Spinal cord (tissue), 10 donors: ENCODE data around the gene ALDH1B1. TPM values are rescaled to one million over a fixed set of nuclear protein-coding genes. Genes with fewer than 3 reads are reported as not detected.

Experiments
- DNase-seq, 6 donors: peaks; one replicate each; pipeline versions ENCODE4 v3.0.0 to v3.0.0-alpha.2; 2013 to 2015; ENCODE audit warnings: low spot score in 6 of 6, low read depth in 4 of 6
- H3K27ac ChIP-seq: one replicate; pipeline ENCODE4 v1.5.1; 2013; ENCODE audit warnings: low read depth, low read length, control low read depth
- H3K27me3 ChIP-seq: one replicate; pipeline ENCODE4 v1.6.1; 2013; ENCODE audit warnings: low read length; ENCODE audit not compliant: control insufficient read depth, insufficient read depth
- H3K36me3 ChIP-seq: one replicate; pipeline ENCODE4 v1.6.1; 2013; ENCODE audit warnings: low read length; ENCODE audit not compliant: control insufficient read depth, insufficient read depth
- H3K4me1 ChIP-seq: one replicate; pipeline ENCODE4 v1.6.1; 2013; ENCODE audit warnings: low read length; ENCODE audit not compliant: control insufficient read depth, insufficient read depth
- H3K4me3 ChIP-seq: one replicate; pipeline ENCODE4 v1.5.1; 2013; ENCODE audit warnings: low read depth, low read length, control low read depth
- H3K9me3 ChIP-seq: one replicate; pipeline ENCODE4 v1.6.1; 2013; ENCODE audit warnings: low read length; ENCODE audit not compliant: control insufficient read depth, insufficient read depth
- WGBS: methylation state at CpG from one replicate; pipeline ENCODE4 v1.1.5; 2013; ENCODE audit warnings: missing lambda C conversion rate; ENCODE audit not compliant: insufficient coverage; 5-methylcytosine and 5-hydroxymethylcytosine counted together
- polyA plus RNA-seq, 2 donors: library from polyadenylated mRNA; unstranded; fragments of 120-200 nt; gene quantifications; one replicate each; pipeline ENCODE4 v1.2.1, GENCODE V29; 2013; ENCODE audit not compliant: insufficient read length in 2 of 2
- total RNA-seq, 2 donors: library from RNA; depleted of rRNA in 1 of 2; stranded (reverse); fragments of 120-200 nt in 1 of 2; fragments of >200 nt in 1 of 2; gene quantifications; one replicate each; pipeline versions ENCODE4 v1.2.3 to v1.2.4, GENCODE V29; 2013 to 2014
- donor health status: healthy.

The ALDH1B1 gene
- total and polyA plus RNA-seq, 4 donors: 12.5 to 18.8 (median 16.2) TPM

DNA sequence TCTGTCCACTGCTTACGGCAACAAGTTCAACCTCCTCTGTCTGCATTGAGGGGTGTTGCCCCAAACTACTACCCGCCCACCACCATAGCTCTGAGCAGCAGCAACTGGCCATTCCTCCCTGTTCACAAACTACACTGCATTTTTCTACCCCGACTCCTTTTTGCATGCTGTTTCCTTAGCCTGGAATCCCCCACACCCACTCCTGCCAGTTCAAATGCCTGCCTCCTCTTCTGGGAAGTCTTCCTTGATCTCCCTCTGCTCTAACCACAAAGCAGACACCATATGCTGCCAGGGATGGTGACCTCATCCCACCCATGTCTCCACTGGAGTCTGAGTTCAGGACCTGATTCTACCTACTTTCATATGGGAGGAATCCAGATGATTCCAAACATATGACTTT lies 13.3 kb downstream of the ALDH1B1 start:
- Histone ChIP-seq H3K4me3 (no peak overlapping the region), H3K4me1 (peaks cover 1% of the 10 kb centered on the region), H3K27ac (no peak overlapping the region), H3K36me3 (no peaks in the 10 kb centered on the region), H3K27me3 (peaks cover 3% of the 10 kb centered on the region), H3K9me3 (no peaks in the 10 kb centered on the region)
- WGBS: 85% methylated on average over 3 of the region's 3 CpGs
- DNase-seq: no peak

DNA sequence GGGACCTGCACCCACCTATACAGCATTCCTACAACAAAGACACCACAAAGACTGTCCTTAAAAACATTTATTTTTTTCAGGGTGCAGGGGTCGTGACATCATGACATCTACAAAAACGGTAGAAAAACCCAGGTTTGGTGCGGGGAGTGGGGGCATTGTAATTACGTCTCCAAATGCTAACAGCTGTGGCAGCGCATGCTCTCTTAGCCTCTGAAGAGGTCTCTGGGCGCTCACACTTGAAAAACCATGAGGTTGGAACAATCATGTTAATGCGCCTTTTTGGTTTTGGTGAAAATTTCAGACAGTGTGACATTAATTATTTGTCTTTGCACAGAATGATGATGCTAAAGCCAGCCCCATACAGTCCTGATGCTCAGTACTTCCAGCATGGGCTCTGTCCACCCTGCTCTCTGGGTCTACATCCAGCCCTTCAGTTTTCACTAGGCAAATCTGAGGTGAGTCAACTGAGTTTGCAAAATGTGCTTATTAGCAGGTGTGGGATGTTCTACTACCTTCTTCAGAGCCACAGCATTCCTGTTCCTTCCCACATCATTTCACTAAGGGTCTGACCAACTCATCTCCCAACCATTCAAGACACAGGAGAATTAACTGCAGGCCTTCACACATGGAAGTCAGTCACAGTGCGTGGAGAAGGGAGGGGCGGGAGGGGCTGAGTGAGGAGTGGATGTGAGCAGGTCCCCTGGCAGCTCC lies 14.1 kb downstream of the ALDH1B1 start:
- DNase-seq: no peak
- no peak overlapping the region for H3K27ac ChIP-seq
- no peaks in the 10 kb centered on the region for H3K9me3 ChIP-seq
- WGBS: 89% methylated on average over 6 of the region's 9 CpGs
- no peaks in the 10 kb centered on the region for H3K4me1 ChIP-seq
- H3K27me3 ChIP-seq: peaks cover 3% of the 10 kb centered on the region
- H3K36me3 ChIP-seq: no peaks in the 10 kb centered on the region
- no peak overlapping the region for H3K4me3 ChIP-seq

DNA sequence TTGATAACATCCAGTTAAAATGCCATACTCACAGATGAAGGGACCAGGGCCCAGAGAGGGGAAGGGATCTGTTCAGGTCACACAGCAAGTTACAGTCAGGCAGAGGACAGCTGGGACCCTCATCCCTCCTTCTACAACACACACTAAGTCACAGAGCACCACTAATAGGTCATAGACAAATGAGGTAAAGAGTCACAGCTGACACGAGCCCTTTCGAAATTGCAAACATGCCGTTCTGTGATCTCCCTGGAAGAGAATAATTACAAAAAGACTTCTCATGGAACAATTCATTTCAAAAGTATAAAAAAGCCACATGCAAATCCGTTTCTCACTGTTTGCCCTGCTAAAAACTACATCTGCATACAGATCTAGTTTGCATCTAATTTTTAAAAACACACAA lies 16.2 kb downstream of the ALDH1B1 start:
- Histone ChIP-seq H3K9me3 (no peaks in the 10 kb centered on the region), H3K27ac (no peak overlapping the region), H3K4me3 (no peak overlapping the region), H3K27me3 (peaks cover 3% of the 10 kb centered on the region), H3K4me1 (no peaks in the 10 kb centered on the region), H3K36me3 (no peaks in the 10 kb centered on the region)
- 23% methylated on average over 2 of the region's 4 CpGs for WGBS
- DNase-seq: no peak

DNA sequence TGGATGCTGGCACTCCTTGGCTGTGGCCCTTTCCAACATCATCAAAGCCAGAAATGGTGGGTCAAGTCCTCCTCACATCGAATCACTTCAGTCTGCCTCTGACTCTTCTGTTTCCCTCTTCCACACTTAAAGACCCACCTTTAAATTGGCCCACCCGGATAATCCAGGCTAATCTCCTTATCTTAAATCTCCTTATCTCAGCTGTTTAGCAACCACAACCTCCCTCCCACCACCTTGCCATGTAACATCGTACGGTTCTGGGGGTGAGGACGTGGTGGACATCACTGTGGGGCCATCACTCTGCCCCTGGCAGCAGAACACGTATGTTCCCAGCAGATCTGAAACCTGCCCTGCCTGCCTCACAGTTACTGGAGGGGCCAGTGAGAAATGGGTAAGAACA lies 20.2 kb downstream of the ALDH1B1 start:
- no peaks in the 10 kb centered on the region for H3K27me3 ChIP-seq
- no peak overlapping the region for H3K27ac ChIP-seq
- H3K4me3 ChIP-seq: no peak overlapping the region
- 91% methylated on average over 5 of the region's 6 CpGs for WGBS
- H3K9me3 ChIP-seq: no peaks in the 10 kb centered on the region
- DNase-seq: no peak
- H3K36me3 ChIP-seq: no peaks in the 10 kb centered on the region
- H3K4me1 ChIP-seq: peaks cover 25% of the 10 kb centered on the region

DNA sequence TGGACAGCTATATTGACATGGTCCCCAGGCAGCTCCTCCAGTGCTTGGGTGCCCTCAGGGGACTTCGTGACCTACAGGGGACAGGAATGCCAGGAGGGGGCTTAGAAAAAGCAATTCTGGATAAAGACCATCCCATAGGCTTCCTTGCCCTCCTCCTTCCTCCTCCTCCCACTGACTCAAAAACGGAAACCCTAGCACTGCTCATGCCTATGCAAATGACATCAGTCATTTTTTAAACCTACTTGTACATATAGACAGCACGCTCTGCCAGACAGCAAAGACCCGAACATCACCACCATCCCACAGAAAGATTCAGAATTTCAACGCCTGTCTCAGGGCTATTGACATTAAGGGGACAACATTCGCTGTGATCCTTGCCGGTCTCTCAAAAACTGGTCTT lies 20.8 kb downstream of the ALDH1B1 start:
- 77% methylated on average over 3 of the region's 7 CpGs for WGBS

DNA sequence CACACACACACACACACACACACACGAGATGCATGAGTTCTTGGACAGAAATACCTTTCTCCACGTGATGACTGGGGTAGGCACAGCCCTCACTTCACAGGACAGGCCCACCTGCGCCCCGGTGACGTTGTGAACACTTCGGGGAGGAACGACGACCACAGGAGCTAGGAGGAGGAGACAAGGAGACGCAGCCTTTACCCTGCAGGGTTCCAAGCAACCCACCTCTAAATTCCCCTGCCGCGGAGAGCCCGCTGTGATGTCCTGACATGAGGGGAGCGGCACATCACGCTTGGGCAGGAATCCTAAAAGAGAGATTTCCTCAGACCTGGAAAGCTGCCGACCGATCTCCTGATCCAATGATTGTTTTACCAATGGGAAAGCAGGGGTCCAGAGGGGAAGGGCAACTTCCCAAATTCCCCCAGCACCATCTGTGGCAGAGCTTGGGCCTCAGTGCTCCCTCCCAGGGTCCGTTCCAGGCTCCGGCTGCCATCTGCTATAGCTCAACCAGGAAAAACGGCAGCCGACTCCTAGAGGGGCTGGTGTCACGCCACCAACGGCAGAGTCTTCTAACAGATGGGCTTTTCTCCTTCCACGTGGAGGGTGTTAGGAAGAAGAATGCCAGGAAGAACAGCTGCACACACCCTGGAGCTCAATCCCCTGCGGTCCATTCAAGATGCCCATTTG lies 21.7 kb downstream of the ALDH1B1 start:
- 20% methylated on average over 17 of the region's 24 CpGs for WGBS
- Histone ChIP-seq H3K36me3 (no peaks in the 10 kb centered on the region), H3K27me3 (no peaks in the 10 kb centered on the region), H3K4me1 (peaks cover 35% of the 10 kb centered on the region), H3K9me3 (no peaks in the 10 kb centered on the region), H3K27ac (no peak overlapping the region), H3K4me3 (peak overlapping the region; percentile 20)
- DNase-seq: peak in 2 of 6 donors; percentile 77 to 92

More for the DNA sequence above, 20.8 kb downstream of the ALDH1B1 start:
- DNase-seq: no peak
- Histone ChIP-seq H3K9me3 (no peaks in the 10 kb centered on the region), H3K4me3 (no peak overlapping the region), H3K27ac (no peak overlapping the region), H3K27me3 (no peaks in the 10 kb centered on the region), H3K36me3 (no peaks in the 10 kb centered on the region), H3K4me1 (peaks cover 30% of the 10 kb centered on the region)

DNA sequence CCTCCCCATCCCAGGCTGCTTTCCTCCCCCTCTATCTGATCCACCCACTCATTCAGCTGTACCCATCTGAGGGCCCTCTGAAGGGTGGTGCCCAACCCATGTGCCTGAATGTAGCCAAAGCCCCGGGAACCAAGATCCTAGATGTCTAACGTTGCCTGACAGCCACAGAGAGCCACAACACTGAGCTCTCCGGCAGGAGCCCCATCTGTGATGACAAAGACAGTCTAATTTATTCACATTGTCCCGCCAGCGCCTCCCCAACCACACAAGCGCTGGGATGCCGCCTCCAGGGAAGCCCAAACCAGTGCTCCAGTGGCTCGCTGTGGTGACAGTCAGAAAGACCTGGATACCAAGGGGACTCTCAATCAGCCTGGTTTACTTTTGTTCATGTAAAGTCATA lies 23.4 kb downstream of the ALDH1B1 start:
- Histone ChIP-seq H3K36me3 (no peaks in the 10 kb centered on the region), H3K27me3 (no peaks in the 10 kb centered on the region), H3K4me1 (peaks cover 38% of the 10 kb centered on the region), H3K9me3 (no peaks in the 10 kb centered on the region), H3K4me3 (no peak overlapping the region), H3K27ac (no peak overlapping the region)
- 30% methylated on average over 8 of the region's 8 CpGs for WGBS
- DNase-seq: peak in 2 of 6 donors; percentile 24 to 60

DNA sequence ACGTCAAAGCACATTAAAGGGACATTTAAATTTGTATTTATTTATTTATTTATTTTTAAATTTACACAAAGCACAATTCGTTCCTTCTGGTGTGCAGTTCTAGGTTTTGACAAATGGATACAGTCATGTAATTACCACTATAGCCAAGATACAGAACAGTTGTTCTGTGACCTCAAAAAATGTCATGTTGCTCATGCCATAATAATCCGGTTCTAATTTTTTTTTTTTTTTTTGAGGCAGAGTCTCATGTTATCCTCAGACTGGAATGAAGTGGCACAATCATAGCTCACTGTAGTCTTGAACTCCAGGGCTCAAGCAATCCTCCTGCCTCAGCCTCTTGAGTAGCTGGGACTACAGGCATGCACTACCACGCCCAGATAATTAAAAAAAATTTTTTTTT lies 24.0 kb downstream of the ALDH1B1 start:
- DNase-seq: no peak
- Histone ChIP-seq H3K27ac (no peak overlapping the region), H3K4me1 (peaks cover 40% of the 10 kb centered on the region), H3K4me3 (no peak overlapping the region), H3K36me3 (no peaks in the 10 kb centered on the region), H3K27me3 (no peaks in the 10 kb centered on the region), H3K9me3 (no peaks in the 10 kb centered on the region)
- WGBS: no CpG with 5 or more reads among the region's 4 CpGs

DNA sequence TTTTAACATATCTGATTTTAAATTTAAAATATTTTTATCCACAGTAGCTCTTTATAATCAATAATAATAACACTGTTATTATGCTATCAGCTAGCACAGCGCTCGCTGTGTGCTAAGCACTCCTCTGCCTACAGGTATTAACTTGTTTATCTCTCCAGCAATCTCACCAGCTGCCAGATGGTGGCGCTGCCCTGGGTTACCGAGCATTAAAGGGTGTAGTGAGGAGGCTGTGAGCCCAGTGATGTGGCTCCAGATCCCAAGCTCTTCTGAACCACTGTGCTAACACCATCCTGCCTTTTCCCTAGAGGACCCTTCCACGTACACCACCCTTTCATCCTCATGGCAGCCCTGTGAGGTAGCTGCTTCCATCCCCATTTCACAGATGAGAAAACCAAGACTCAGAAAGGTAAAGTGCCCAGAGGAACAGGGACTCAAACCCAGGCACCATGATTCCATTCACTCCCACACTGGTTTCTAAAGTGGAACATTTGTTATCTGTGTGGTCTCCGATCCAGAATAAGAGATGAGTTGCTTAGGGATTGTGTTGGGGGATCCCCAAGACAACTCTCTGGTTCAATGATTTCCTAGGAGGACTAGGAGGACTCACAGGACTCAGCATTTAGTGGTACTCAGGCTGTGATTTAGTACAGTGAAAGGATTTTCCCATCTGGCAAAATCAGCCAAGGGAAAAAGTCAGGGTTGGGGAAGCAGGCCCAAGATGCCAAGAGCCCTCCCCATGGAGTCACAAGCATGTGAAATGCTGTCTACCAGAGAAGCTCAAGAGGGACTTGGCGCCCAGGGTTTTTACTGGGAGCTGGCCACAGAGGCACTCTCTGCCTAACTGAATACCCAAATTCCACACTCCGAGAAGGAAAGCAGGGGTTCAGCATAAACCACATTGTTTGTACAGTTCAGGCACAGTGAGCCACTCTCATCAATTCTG lies 24.8 kb downstream of the ALDH1B1 start:
- Histone ChIP-seq H3K4me1 (peaks cover 47% of the 10 kb centered on the region), H3K27me3 (no peaks in the 10 kb centered on the region), H3K27ac (no peak overlapping the region), H3K36me3 (no peaks in the 10 kb centered on the region), H3K9me3 (no peaks in the 10 kb centered on the region), H3K4me3 (no peak overlapping the region)
- 82% methylated on average over 4 of the region's 8 CpGs for WGBS
- DNase-seq: peak in 2 of 6 donors; percentile 36 to 42
